GM12801 (cell line): ENCODE data around the gene DESI2.

Experiments
- TF ChIP-seq, protein P1 (sequence below): IDR thresholded peaks from one replicate; pipeline ENCODE4 v1.5.1; 2011; ENCODE audit warnings: control low read depth; ENCODE audit not compliant: insufficient read length; ENCODE audit errors: extremely low read depth

Gene DESI2

DNA sequence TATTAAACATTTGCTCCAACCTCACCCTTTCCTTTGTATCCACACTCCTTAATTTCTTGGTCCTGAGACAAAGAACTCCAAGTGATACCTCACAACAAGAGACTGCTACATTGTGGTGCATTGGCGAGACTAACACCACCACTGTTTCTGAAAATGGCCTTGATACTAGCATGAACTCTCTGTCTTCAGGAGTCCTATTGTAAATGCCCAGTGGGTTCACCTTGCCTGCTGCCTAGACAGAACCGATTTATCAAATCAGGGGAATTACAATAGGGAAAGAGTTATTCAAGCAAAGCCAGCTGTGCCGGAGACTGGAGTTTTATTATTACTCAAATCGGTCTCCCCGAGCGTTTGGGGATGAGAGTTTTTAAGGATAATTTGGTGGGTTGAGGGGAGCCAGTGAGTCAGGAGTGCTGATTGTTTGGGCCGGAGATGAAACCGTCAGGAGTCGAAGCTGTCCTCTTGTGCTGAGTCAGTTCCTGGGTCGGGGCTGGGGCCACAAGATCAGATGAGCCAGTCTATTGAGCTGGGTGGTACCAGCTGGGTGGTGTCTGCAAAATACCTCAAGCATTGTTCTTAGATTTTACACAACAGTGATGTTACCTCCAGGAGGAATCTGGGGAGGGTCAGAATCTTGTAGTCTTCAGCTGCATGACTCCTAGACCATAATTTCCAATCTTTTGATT, 83.1 kb downstream of the DESI2 start:
- TF ChIP-seq, protein P1, sequence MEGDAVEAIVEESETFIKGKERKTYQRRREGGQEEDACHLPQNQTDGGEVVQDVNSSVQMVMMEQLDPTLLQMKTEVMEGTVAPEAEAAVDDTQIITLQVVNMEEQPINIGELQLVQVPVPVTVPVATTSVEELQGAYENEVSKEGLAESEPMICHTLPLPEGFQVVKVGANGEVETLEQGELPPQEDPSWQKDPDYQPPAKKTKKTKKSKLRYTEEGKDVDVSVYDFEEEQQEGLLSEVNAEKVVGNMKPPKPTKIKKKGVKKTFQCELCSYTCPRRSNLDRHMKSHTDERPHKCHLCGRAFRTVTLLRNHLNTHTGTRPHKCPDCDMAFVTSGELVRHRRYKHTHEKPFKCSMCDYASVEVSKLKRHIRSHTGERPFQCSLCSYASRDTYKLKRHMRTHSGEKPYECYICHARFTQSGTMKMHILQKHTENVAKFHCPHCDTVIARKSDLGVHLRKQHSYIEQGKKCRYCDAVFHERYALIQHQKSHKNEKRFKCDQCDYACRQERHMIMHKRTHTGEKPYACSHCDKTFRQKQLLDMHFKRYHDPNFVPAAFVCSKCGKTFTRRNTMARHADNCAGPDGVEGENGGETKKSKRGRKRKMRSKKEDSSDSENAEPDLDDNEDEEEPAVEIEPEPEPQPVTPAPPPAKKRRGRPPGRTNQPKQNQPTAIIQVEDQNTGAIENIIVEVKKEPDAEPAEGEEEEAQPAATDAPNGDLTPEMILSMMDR: no peak

DNA sequence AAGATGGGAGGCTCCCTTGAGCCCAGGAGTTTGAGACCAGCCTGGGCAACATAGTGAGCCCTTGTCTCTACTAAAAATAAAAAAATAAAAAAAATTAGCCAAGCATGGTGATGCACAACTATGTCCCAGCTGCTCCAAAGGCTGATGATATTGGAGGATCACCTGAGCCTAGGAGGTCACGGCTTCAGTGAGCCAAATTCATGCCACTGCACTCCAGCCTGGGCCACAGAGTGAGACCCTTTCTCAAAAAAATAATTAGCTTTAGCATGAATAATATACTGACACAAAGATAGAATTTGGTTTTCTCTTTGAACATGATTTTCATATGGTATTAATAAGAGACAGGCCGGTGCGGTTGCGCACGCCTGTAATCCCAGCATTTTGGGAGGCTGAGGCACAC, 88.8 kb downstream of the DESI2 start:
- TF ChIP-seq, protein P1: no peak

DNA sequence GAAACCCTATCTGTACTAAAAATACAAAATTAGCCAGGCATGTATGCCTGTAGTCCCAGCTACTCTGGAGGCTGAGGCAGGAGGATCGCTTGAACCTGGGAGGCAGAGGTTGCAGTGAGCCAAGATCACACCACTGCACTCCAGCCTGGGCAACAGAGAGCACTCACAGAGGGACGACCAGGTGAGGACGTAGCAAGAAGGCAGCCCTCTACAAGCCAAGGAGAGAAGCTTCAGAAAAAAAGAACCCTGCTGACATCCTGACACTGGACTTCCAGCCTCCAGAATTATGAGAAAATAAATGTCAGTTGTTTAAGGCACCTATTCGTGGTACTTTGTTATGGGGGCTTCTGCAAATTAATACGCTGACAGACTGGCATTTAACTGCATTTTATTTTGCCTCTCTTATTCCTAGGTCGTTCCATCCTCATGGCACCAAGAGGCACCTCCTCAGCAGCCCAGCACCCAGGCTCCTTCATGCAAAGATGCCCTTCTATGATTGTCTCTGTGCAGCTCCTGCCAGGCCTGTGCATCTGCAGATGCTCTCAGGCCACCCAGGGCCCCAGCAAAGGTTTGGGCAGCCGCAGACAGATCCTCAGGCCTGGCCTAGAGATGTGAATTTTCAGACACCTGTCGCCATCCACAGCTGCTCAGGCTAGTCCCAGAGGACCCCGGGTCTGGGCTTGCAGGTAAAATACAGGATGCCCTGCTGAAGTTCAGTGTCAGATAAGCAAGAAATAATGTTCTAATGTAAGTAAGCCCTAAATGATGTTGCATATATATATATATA, 96.5 kb downstream of the DESI2 start:
- TF ChIP-seq, protein P1: no peak

DNA sequence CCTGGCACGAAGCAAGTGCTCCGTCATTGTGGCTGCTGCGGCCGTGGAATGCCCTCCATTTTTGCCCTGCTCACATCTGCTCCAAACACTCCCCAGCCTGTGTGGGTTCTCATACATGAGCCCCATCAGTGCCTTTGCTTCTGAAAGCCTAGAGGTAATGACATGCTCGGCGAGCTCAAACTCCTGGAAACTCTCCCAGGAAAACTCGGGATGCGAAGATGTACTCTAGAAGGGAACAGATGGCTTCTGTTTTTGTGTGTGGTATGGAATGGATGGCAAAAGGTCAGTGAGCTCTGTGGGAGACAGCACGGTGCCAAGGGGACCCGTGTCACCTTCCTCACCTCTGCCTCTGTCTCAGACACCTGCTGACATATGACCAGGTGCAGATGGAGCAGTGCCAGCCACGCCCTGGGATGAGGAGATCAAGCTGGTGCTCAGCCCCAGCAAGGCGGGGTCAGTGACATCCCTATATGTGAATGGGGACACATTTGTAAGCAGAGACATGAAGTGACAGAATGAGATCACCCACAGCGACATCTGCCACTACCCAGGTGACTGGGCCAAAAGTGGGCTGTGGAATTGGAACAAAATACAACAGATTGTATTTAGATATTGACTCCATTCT, 98.5 kb downstream of the DESI2 start:
- TF ChIP-seq, protein P1: no peak

DNA sequence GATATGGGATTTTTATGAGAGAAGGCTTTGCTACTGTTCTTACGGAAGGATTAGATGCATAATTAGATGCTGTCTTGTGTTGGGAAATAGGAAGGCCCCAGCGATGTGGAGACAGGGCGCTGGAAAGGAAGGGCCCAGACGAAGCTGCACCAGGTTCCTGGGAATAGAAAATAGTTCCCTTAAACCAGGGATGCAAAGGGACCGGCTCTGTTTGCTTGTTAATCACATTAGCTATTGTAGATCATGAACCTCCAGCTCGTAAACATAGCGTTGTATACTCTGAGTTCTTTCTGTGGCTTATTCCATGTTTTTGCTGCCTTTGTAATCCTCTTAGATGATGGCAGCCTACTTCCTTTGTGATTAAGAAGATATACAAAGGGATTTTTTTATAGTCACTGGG, 102.7 kb downstream of the DESI2 start:
- TF ChIP-seq, protein P1: no peak

DNA sequence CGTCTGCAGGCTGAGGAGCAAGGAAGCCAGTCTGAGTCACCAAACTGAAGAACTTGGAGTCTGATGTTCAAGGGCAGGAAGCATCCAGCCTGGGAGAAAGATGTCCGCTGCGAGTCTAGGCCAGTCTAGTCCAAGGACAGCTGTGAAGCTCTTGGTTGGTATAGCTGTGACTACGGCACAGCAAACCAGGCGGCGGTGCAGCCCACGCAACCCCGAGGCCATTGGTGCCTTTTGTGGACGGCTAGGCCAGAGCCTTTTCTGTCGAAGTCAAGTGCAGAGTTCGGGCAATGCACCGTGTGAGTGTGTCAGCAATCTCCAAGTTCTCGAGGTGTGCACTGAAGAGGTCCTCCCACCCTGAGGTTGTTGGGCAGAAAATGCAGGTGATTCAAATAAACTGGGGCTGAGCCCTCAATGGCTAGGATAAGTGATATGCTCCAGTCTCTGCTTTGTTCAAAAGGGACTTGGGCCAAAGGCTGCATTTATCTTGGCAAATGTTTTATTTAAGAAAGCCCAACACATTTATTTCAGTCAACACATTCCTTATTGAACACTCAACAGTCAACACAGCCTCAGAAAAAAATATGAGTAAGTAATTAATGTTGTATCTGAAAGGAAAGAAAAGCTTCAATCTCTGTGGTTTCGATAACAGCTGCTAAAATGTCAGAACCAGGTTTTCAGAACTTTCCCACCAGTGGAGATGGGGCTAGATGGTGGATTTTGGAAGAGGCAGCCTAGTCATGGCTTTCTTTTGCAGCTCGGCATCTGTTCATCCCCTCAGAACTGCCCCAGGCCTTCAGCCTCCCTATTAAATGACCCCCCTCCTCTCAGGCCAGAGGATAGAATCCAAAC, 104.4 kb downstream of the DESI2 start:
- TF ChIP-seq, protein P1: no peak
